B cell (primary cell): ENCODE results near the gene ALKBH3. TPM values are rescaled to one million over a fixed set of nuclear protein-coding genes. Genes with fewer than 3 reads are reported as not detected.

Source experiments
- ATAC-seq: fragments of 200-7000 bp; cut with Tn5 transposase; one replicate; pipeline ENCODE4 v1.10.0; 2021; ENCODE audit warnings: low read depth, mild to moderate bottlenecking, moderate number of reproducible peaks, moderate library complexity
- CTCF ChIA-PET: fragments of 350-600 bp; sonication (Branson Sonifier 250); formaldehyde crosslinking; loops from one replicate; lab custom pipeline; 2021; ENCODE audit warnings: antibody characterized with exemption, inconsistent platforms; lab: Charles Lee
- POLR2A ChIA-PET: fragments of 350-600 bp; sonication (Branson Sonifier 250); formaldehyde crosslinking; loops from one replicate; lab custom pipeline; 2021; ENCODE audit warnings: antibody characterized with exemption; lab: Charles Lee
- DNase-seq: peaks from one replicate; pipeline ENCODE4 v3.0.0; 2013
- H2AFZ ChIP-seq: 2 replicates; pipeline ENCODE4 v1.6.1; 2012; ENCODE audit warnings: mild to moderate bottlenecking, low read depth, low read length; ENCODE audit not compliant: insufficient read depth, poor library complexity, severe bottlenecking
- H3K27ac ChIP-seq, 2 donors: 1 replicate in 1 of 2; 2 replicates in 1 of 2; pipeline ENCODE4 v1.5.1; 2012 to 2013; ENCODE audit warnings: low read length in 2 of 2, mild to moderate bottlenecking in 2 of 2, moderate library complexity in 1 of 2
- H3K27me3 ChIP-seq, 4 experiments: fragments of 200-600 bp in 1 of 4; sonication (generic) in 1 of 4; replicated peaks in 1 of 4; 1 replicate in 2 of 4; 2 replicates in 2 of 4; pipeline versions ENCODE4 v1.6.1 to v1.7.0; 2013 to 2016; ENCODE audit warnings: low read length in 3 of 4, mild to moderate bottlenecking in 2 of 4, mixed read lengths in 1 of 4, moderate library complexity in 1 of 4; ENCODE audit not compliant: insufficient read depth in 4 of 4, control insufficient read depth in 3 of 4; ENCODE audit errors: control extremely low read depth in 1 of 4
- H3K36me3 ChIP-seq, 2 experiments: replicated peaks in 1 of 2; 1 replicate in 1 of 2; 2 replicates in 1 of 2; pipeline versions ENCODE4 v1.6.1 to v1.7.1; 2013; ENCODE audit warnings: low read length in 1 of 2; ENCODE audit not compliant: insufficient read depth in 2 of 2, control insufficient read depth in 1 of 2; ENCODE audit errors: control extremely low read depth in 1 of 2, extremely low read depth in 1 of 2
- H3K4me1 ChIP-seq, 2 donors: fragments of 200-600 bp in 1 of 2; sonication (generic) in 1 of 2; 1 replicate in 1 of 2; 2 replicates in 1 of 2; pipeline versions ENCODE4 v1.5.1 to v1.6.1; 2013 to 2017; ENCODE audit warnings: low read length in 2 of 2; ENCODE audit not compliant: control insufficient read depth in 2 of 2, insufficient read depth in 2 of 2
- H3K4me2 ChIP-seq: replicated peaks from 2 replicates; pipeline ENCODE3; 2012; ENCODE audit warnings: mild to moderate bottlenecking, low read depth, low read length; ENCODE audit not compliant: poor library complexity, severe bottlenecking
- H3K4me3 ChIP-seq, 5 experiments: fragments of 200-600 bp in 1 of 5; sonication (generic) in 1 of 5; 1 replicate in 3 of 5; 2 replicates in 2 of 5; pipeline versions ENCODE4 v1.5.1 to v1.7.0; 2011 to 2016; ENCODE audit warnings: low read length in 4 of 5, mild to moderate bottlenecking in 4 of 5, low read depth in 2 of 5, control low read depth in 1 of 5, moderate library complexity in 1 of 5; ENCODE audit not compliant: insufficient read depth in 1 of 5; ENCODE audit errors: control extremely low read depth in 1 of 5, extremely low read depth in 1 of 5
- H3K79me2 ChIP-seq: fragments of 200-600 bp; sonication (generic); one replicate; pipeline ENCODE4 v1.6.0; 2016; ENCODE audit warnings: low read length; ENCODE audit not compliant: control insufficient read depth, insufficient read depth
- H3K9ac ChIP-seq: fragments of 200-600 bp; sonication (generic); 2 replicates; pipeline ENCODE4 v1.6.1; 2017; ENCODE audit warnings: mild to moderate bottlenecking, low read length, moderate library complexity
- H3K9me3 ChIP-seq, 3 donors: one replicate each; pipeline versions ENCODE4 v1.6.1 to v1.7.1; 2013; ENCODE audit warnings: low read length in 2 of 3; ENCODE audit not compliant: control insufficient read depth in 2 of 3, insufficient read depth in 1 of 3; ENCODE audit errors: control extremely low read depth in 1 of 3
- H4K20me1 ChIP-seq: 2 replicates; pipeline ENCODE4 v1.6.0; 2012; ENCODE audit warnings: mild to moderate bottlenecking, low read length; ENCODE audit not compliant: insufficient read depth, control insufficient read depth, poor library complexity, severe bottlenecking
- H3K27ac Mint-ChIP-seq: one replicate; pipeline ENCODE4 v1.8.0; 2021; ENCODE audit warnings: mixed read lengths
- H3K27me3 Mint-ChIP-seq: one replicate; pipeline ENCODE4 v1.8.0; 2021; ENCODE audit warnings: mixed read lengths
- H3K4me1 Mint-ChIP-seq: one replicate; pipeline ENCODE4 v1.8.0; 2021; ENCODE audit warnings: mixed read lengths
- H3K4me3 Mint-ChIP-seq: one replicate; pipeline ENCODE4 v1.8.0; 2021; ENCODE audit warnings: mixed read lengths
- H3K9me3 Mint-ChIP-seq: one replicate; pipeline ENCODE4 v1.8.0; 2022; ENCODE audit warnings: mixed read lengths; ENCODE audit not compliant: insufficient read depth
- CTCF ChIP-seq: fragments of 200-600 bp; IDR thresholded peaks from one replicate; pipeline ENCODE4 v1.8.0; 2022; ENCODE audit warnings: antibody characterized with exemption, mild to moderate bottlenecking
- EZH2 ChIP-seq: IDR thresholded peaks from 2 replicates; pipeline ENCODE4 v1.6.1; 2012; ENCODE audit warnings: borderline replicate concordance, low read depth, mild to moderate bottlenecking, moderate library complexity, low read length; ENCODE audit not compliant: insufficient read depth, poor library complexity, severe bottlenecking
- WGBS: methylation state at CpG from one replicate; pipeline ENCODE4 v1.1.5; 2013; ENCODE audit warnings: missing lambda C conversion rate; ENCODE audit not compliant: insufficient coverage; 5-methylcytosine and 5-hydroxymethylcytosine counted together
- intact Hi-C: fragments of 100-400 bp; cut with micrococcal nuclease; formaldehyde crosslinking; loops from one replicate; pipeline ENCODE4 v1.10.0; 2022
- polyA minus RNA-seq: library from RNA; depleted of rRNA, polyadenylated mRNA; stranded (reverse); fragments of >200 nt; gene quantifications from 2 replicates; pipeline ENCODE4 v1.2.3, GENCODE V29; 2012
- polyA plus RNA-seq: library from polyadenylated mRNA; depleted of rRNA; stranded (reverse); fragments of >200 nt; gene quantifications from 2 replicates; pipeline ENCODE4 v1.2.3, GENCODE V29; 2012
- total RNA-seq, 2 donors: library from RNA; stranded (reverse); fragments of 120-200 nt in 1 of 2; gene quantifications; 1 replicate in 1 of 2; 2 replicates in 1 of 2; pipeline versions ENCODE4 v1.2.3 to v1.2.4, GENCODE V29; 2013 to 2022

The ALKBH3 gene
- total RNA-seq = 26.7 and 27.3 TPM in 2 replicates
- 32.3 TPM for total RNA-seq (2013)
- polyA plus RNA-seq = 22.3 and 25.5 TPM in 2 replicates
- polyA minus RNA-seq = 15.9 and 19.5 TPM in 2 replicates

- ChIA-PET POLR2A (no interaction called here), CTCF (interaction anchor here (0.7 to 2.0 kb wide), 2 partner anchors 14 to 521 kb away, joined by 3 to 6 read pairs; no protein-coding TSS in a partner anchor)
- WGBS = 1% methylated on average over 35 of the region's 36 CpGs
- DNase-seq = peak; percentile 93
- peak within 1 kb of the TSS; percentile 54 to 96 (median 82) for H3K4me3 ChIP-seq
- peak within 1 kb of the TSS; percentile 94 for H3K9ac ChIP-seq
- H3K4me1 Mint-ChIP-seq = peaks cover 19% of the 10 kb centered on the region
- peak within 1 kb of the TSS; percentile 100 for H2AFZ ChIP-seq
- peaks cover 0 to 5% (median 4%) of the 10 kb centered on the region in 3 donors for H3K9me3 ChIP-seq
- H3K79me2 ChIP-seq = peaks cover 11% of the 10 kb centered on the region
- H3K27me3 Mint-ChIP-seq = peaks cover 26% of the 10 kb centered on the region
- intact Hi-C loops = loop anchor here (1.0 to 5.0 kb wide), 4 partner anchors 200 to 568 kb away; partner anchors contain the start of genes API5, HSD17B12 and TTC17
- H3K4me2 ChIP-seq = peak within 1 kb of the TSS; percentile 89
- peaks cover 0 to 26% (median 8%) of the 10 kb centered on the region in 4 experiments for H3K27me3 ChIP-seq
- peak; percentile 99 for ATAC-seq
- H4K20me1 ChIP-seq = no peaks in the 10 kb centered on the region
- no peak for TF ChIP-seq CTCF
- no peak for TF ChIP-seq EZH2
- H3K27ac Mint-ChIP-seq = peak within 1 kb of the TSS; percentile 82
- H3K36me3 ChIP-seq = peaks cover 1 to 28% of the 10 kb centered on the region in 2 experiments
- H3K27ac ChIP-seq = peak within 1 kb of the TSS; percentile 3 to 62
- peaks cover 5% of the 10 kb centered on the region for H3K9me3 Mint-ChIP-seq
- H3K4me1 ChIP-seq = peaks cover 14 to 15% of the 10 kb centered on the region in 2 donors
- peak within 1 kb of the TSS; percentile 95 for H3K4me3 Mint-ChIP-seq
These were observed at the start of gene ALKBH3 for GRCh38 chr11:43880640-43881159. Gene ALKBH3, plus strand, starts transcription at chr11:43880831. Its CDS starts 1,822 bp downstream, at chr11:43882653.

- POLR2A ChIA-PET = no interaction called here
- Mint-ChIP-seq H3K27ac (no peak overlapping the region), H3K27me3 (no peaks in the 10 kb centered on the region), H3K4me1 (no peaks in the 10 kb centered on the region), H3K4me3 (no peak overlapping the region), H3K9me3 (no peaks in the 10 kb centered on the region)
- Histone ChIP-seq H4K20me1 (no peaks in the 10 kb centered on the region), H3K79me2 (no peaks in the 10 kb centered on the region), H3K4me2 (no peak overlapping the region), H3K9ac (no peak overlapping the region), H2AFZ (no peak overlapping the region), H3K4me1 (no peaks in the 10 kb centered on the region), H3K36me3 (peaks cover 3 to 6% of the 10 kb centered on the region in 2 experiments), H3K4me3 (no peak overlapping the region), H3K27me3 (no peaks in the 10 kb centered on the region), H3K9me3 (no peaks in the 10 kb centered on the region), H3K27ac (no peak overlapping the region)
- no peak for DNase-seq
- CTCF ChIA-PET = no interaction called here
- no peak for ATAC-seq
- intact Hi-C loops = no loop called here
- WGBS = 100% methylated on average over 1 of the region's 5 CpGs
- TF ChIP-seq EZH2 = no peak
- TF ChIP-seq CTCF = no peak
These were observed 49.6 kb upstream of the ALKBH3 start for GRCh38 chr11:43830928-43831440.
